ENCODE results near the gene SLX9.

SLX9 gene

DNA sequence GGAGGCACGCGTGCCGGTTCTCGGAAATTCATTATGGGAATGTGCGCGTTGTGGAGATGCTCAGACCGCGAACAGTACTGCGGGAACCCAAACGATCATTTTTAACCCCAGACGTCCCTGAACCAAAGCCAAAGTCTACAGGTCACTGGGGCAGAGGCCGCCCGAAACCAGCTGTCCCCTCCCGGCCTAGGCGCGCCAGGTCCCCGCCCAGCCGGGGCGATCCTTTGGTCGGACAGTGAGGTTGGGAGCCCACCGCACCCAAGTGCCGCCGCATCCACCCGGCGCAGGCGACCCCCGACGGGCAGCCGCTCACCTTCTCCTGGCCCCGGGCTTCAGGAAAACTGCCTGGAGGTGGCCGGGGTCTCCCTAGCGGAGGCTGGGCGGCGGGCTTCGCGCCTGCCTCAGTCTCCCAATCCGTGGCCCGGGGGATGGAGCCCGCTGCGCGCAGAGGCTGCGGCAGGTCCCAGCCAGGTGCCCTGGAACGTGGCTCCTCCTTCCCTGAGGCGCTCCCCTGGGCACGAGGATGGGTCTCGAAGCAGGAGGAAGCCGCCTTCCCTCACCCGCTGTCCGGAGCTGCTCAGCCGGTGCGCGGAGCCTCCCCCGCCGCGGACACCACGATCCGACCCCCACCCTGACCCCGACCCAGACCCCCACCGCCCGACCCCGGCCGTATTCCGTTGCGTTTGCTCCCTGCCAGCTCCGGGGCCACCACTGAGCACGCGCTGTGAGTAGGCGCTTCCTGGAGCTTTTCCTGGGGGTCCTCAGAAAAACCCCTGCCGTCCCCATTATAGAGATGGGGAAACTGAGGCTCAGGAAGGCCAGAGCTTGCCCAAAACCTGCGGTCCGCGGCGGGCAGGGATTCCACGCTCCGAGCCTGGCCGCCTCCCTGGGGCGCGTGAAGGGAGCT is 8.1 kb upstream of the SLX9 start:
- DNase-seq, result no peak

DNA sequence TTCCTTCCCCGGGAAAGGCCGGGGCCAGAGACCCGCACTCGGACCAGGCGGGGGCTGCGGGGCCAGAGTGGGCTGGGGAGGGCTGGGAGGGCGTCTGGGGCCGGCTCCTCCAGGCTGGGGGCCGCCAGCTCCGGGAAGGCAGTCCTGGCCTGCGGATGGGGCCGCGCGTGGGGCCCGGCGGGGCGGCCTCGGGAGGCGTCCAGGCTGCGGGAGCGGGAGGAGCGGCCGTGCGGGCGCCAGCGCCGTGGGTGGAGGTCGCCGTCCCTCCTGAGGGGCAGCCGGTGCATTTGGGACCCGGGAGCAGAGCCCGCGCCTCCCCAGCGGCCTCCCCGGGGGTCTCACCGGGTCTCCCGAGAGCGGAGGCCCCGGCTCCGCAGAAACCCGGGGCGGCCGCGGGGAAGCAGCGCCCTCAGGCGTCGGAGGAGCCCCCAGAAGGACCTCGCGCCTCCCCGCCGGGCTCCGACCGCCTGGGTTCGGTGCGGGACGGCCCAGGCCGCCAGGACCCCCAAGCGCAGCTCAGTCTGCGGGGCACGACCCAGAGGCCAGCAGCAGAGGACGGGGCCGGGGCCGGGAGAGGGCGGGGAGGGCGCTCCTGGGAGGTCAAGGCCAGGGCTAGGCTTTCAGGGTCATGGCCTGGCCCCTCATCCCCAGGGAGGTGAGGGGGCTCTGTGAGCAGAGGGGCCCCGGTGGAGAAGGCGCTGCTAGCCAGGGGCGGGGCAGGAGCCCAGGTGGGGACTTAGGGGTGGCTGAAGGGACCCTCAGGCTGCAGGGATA is 7.2 kb upstream of the SLX9 start:
- DNase-seq, result no peak

DNA sequence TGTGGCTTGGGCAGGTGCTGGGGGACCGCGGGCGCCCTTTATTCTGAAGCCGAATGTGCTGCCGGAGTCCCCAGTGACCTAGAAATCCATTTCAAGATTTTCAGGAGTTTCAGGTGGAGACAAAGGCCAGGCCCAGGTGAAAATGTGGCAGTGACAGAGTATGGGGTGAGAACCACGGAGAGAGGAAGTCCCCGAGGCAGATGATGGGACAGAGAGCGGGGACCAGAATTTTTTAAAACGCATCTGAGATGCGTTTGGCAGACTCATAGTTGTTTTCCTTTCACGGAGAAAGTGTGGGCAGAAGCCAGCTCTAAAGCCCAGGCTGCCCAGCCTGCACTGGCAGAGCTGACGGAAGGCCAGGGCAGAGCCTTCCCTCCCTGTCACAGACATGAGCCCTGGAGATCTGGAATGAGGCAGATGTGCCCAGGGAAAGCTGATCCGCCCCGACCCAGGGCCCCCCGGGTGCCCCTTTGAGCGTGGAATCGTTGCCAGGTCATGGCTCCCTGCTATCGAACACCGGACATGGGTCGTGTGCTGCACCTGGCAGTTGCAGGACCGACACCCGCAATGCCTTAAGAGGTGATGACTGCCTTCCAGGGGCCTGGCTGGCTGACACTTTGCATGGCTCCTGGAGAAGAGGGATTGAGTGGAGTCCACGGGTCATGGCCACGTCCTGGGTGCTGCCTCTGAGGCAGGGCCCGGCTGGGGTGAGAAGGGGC is 6.5 kb upstream of the SLX9 start:
- no peak for DNase-seq

DNA sequence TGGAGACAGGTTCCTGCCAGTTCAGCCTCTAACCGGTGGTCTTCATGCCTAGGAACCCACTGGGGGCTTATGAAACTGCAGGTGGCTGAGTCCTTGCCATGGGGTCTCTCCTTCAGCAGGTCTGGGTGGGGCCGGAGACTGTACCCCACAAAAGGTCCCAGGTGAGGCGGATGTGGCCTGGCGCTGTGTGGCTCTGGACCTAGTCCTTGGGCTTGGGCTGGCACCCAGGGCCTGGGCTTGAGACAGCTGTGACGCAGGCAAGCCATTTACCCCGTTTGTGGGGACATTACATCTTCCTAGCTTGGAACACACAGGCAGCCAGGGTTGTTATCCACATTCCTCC is 5.9 kb upstream of the SLX9 start:
- no peak for DNase-seq

DNA sequence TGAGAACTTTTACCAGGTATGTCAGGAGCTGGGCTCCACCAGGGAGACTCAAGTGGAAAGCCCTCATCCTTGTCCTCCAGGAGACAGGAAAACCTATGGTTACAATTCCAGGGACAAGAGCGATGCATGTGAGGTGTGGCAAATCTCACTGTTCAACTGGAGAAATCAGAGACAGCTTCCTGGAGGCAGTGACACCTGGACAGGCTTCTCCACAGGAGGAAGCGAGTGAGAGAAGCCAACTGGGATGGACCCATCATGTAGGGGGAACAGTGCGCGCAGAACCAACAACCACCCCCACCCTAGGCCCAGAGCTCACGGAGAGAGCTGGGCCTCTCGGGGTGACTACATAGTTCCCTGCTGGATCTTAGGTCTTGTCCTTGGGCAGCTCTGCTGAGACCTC is 5.6 kb upstream of the SLX9 start:
- no peak for DNase-seq

DNA sequence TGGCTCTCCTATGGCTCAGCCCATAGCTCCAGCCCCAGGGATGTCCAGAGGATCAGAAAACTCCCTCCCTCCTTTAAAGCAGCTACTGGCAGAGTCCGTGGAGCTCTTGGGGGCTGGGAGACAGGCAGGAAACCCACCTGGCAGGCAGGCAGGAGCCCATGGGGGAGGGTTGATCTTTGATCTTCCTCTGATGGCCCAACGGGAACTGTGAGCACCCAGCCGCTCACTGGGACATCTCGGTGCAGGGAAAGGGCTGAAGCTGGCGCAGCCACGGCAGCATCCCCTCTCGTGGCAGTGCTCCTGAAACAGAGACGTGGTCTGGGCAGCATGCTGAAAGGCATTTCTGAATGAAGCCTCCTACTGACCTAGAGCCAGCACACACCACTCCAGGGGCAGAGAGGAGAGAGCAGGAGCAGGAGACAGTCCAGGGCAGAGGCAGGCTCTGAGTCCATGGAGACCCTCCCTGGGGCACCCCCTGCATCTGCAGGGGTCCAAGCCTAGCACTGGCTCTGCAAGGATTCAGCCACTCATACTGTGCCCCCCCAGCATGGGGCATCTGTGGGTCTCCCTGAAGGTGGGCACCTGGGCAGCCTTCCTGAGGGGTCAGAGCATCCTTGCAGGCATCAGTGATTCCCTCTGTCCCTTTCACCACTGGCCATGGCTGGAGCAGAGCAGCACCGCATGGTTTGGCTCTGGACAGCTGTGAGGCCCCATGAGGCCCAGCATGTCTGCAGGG is 4.9 kb upstream of the SLX9 start:
- no peak for DNase-seq

DNA sequence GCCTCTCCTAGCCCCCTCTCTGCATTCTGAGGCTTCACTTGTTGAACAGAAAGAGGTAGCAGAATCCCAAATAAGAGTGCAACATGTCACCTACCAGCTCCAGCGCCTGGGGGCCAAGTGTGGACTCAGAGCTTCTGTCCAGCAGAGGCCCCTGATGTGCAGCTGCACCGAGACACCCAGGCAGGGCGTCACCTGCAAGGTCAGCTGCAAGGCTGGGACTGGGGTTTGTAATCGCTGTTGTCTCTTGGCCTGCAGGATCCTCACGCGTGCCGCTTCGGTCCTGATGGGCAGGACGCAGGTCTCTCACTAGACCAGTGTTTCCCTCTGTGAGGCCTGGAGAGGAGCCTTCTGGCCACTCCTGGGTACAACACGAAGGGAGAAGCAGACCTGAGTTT is 4.3 kb upstream of the SLX9 start:
- no peak for DNase-seq

DNA sequence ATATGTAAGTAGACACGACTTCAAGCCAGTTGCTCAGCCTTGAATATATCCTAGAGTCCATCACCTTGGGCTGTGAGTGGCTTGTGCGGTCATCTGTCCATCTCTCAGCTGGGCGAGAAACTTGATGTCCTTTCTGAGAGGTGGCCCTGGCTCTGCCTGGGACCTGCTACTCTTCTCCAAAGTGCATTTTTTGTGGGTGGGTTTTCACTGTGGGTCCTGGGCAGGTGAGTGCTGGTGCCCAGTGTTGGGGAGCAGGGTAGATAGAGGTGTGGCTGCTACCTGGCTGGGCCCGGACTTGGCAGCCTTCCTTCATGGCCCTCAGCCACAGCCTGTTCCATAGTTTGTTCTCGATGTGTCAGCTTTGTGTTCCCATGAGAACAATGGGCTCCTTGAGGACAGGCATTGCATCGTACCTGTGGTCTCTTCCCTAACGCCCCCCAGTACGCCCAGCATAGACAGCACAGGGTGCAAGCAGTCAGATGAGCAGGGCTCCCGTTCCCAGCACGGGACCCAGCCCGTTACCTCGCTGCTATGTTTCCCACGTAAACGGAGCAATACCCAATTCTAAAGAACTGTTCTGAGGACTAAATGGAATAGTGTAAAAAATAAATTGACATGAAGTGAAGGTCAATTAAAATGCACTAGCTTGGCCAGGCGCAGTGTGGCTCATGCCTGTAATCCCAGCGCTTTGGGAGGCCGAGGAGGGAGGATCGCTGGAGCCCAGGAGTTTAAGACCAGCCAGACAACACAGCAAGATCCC is 877 bp upstream of the SLX9 start:
- no peak for DNase-seq

DNA sequence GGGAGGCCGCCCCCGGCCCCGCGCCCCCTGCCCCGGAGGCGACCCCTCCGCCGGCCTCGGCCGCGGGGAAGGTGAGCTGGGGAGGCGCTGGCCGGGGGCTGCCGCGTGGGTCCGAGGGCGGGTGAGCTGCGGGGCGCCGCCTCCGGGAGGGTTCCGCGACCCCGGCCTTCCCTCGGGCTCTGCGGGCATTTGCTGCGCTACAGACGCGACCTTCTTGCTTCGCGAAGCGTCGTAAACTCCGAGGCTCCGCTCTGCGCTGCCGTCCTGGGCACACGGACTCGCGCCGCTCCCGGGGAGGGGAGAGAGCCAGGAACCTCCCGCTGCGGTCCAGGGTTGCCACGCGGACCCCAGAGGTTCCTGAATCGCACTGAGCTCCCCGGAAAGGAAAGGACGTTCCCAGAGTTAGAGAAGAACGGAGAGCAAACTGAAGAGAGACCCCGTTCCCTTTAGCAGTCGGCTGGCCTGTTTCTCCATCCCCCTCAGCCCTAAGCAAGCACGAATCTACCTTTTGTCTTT is 345 bp downstream of the SLX9 start:
- no peak for DNase-seq

DNA sequence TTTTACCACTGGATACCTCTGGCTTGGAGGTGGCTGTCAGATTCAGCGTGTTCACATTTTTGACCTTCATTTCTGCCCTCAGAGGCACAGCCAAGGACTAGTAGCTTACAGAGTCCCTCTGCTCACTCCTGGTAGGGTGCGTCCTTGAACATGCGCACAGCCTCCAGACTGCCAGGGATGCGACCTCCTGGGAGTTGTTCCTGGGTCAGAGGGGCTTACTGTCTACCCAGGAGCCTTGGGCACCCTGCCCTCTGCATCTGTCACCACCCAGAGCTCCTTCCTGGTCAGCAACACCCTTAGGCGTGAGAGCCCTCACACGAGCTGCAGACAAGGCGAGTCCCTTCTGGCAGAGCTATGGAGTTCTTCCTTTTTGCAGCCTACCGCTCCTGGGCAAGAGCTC is 1.7 kb downstream of the SLX9 start:
- no peak for DNase-seq

DNA sequence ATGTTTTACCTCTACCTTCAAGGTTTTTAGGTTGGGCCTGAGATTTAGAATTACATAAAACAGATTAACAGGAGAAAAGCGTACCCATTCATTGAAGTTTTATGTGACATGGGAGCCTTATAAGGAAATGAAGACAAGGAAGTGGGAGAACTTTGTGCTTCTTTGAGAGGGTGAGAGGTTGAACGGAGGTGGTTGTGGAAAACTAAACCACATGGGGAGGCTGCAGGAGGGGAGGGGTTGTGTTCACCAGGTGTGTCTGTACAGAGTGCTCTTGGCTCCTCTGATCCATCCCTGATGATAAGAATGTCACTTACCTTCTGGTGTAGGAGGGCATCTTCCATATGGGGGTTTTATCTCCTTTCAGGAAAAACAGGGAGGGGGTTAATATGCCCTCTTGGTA is 2.7 kb downstream of the SLX9 start:
- no peak for DNase-seq

DNA sequence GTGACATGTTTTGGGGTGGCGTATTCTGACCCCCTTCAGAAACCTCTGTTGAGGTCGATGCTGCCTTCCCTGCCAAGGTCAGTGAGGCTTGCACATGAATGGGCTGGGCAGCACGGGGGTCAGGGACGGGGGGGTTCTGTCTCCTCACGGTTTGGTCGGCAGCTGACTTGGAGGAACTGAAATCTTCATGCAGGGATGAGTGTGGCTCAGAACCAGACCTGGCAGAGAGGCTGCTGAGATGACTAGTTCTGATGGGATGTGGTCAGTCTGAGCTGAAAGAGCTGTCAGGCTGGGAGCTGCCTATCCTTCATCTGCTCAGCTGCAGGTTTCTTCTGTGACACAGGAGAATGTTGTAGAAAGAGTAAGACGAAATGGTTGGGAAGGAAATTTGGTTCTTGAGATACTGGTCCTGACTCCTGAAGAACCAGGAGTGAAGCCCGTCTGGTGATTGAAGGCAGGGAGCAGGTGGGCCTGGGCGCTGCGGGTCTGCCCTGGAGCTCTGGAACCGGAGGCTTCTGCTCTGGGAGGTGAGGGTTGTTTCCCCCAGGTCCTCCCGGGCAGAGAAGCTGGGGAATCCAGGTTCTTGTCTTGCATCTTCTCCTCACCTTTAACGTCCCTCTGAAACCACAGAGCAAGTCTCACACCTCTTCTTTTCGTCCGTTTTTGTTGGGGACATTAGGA is 3.3 kb downstream of the SLX9 start:
- no peak for DNase-seq

DNA sequence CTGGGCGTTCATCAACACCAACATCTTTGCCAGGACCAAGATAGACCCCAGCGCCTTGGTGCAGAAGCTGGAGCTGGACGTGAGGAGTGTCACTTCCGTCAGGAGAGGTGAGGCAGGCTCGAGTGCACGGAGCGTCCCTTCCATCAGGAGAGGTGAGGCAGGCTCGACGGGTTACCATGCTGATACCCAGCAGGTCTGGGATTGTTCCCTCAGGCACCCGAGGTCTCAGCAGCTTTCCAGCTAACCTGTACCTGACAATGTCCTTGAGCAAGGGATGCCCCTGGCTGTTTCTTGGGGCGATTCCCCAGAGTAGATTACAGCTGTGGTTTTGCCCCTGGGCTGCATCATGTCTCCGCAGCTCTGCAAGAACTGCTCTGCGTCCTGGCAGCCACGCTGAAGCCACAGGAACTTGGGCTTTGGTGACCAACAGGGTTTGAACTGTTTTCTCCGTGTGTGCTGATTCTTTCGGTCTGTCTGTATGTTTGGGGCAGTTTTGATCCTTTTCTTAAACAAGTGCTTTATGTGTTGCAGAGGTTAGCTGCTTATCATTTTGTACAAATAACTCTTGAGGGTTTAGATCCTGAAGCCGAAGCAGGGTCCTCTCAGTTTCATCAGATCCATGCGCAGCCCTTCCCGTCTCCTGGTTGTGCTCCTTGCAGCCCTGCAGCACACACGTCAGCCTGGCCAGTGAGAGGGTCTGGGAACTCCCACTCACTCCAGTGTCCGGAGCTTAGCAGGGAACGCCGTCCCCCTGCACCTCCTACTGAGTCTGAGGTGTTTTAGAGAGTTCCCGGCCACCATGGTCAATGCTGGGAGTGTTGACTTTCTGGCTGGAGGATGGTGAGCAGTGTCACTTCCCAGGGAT is 4.1 kb downstream of the SLX9 start:
- no peak for DNase-seq

DNA sequence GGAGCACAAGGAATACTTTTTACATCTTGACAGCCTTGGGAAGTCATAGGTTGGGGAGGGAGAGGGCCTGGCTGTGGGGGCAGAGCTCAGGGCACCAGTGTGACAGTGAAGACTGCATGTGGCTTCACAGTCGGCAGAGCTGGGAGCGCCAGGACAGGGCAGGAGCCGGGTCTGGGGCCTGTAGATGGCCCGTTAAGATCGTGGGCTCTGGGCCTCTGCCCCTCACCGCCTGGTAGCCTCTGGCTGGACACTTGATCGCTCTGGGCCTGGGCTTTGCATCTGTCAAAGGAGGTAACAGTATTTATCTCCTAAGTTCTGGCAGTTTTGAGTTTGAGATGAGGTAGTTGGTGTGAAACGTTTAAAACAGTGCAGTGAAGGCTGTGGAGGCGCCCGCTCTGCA is 4.8 kb downstream of the SLX9 start:
- no peak for DNase-seq

DNA sequence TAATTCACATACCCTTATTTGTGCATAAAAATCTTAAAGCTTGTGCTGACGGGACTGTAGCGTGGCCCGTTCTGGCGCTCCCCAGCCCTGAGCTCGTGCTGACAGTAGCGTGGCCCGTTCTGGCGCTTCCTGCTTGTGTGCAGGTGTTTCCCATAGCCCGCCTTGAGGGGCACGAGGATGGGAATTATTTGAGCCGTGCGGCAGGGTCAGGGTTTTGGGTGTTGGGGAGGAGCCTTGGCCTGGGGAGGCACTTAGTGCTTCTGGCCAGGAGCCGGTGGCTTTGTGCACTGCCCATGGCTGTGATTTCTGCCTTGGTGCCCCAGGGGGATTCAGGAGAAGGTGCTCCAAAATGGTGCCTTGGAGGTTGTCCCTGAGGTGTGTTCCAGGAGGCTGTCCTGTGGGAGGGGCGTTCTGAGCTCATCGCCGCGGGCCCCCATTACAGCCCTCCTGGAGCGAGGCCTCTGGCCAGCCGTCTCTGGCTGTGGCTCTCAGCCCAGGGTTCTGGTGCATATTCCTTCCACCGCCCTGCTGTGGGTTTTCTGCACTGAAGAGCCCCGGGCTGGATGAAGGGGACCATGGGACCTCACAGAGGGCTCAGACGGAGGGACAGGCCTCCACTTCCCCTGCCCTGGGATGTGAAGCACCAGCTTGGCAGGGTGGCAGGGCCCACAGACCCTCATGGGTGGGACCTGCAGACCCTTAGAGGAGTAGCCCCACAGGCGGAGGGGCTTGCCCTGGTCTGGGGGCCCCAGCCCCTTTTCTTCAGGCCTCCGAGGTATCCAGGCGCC is 6.6 kb downstream of the SLX9 start:
- DNase-seq, result no peak

DNA sequence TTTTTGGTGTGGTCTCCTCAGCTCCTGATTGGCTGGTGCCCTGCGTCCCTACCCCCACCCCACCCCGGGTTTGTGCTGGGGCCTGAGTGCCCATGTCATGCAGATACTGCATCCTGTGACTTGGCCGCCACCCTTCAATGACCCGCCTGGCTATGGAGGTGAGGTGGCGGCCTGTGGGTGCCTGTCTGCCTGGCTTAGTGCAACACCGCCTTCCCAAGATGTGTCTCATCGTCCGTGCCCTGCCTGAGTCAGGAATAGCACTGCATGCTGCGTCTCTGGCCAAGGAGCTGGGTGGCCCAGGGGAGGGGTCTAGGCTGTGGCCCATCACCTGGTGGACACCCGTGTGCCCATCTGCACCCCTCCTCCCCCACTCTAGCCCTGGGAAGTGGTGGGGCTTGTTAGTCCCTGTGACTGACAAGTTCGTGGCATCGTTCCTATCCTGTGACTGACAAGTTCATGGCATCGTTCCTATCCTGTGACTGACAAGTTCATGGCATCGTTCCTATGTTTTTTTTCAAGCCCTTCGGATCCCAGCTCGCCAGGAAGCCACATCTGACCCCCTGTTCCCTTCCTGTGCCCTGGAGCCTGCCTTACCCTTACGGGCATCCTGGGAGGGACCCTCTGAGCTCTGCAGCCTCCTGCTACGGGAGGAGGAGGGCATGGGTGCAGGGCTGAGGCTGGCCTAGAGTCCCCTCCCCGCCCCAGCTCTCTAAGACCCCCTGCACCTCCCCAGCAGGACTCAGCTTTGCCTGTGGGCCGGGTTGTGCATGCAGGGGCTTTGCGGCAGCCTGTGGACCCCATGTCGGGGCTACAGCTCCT is 7.5 kb downstream of the SLX9 start:
- no peak for DNase-seq

DNA sequence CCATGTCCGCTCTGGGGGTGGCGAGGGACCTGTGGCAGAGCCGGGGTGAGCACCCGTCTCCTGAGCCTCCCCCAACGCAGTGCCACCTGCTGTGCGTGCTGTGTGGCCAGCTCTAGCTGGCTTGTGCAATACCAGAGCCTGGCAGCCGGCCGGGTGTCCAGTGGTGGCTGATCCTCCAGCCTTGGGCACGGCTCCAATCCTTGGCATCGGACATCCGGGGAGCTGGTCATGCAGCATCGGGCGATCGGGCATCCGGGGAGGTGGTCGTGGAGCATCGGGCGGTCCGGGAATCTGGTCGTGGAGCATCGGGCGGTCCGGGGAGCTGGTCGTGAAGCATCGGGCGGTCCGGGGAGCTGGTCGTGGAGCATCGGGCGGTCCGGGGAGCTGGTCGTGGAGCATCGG is 8.1 kb downstream of the SLX9 start:
- no peak for DNase-seq

DNA sequence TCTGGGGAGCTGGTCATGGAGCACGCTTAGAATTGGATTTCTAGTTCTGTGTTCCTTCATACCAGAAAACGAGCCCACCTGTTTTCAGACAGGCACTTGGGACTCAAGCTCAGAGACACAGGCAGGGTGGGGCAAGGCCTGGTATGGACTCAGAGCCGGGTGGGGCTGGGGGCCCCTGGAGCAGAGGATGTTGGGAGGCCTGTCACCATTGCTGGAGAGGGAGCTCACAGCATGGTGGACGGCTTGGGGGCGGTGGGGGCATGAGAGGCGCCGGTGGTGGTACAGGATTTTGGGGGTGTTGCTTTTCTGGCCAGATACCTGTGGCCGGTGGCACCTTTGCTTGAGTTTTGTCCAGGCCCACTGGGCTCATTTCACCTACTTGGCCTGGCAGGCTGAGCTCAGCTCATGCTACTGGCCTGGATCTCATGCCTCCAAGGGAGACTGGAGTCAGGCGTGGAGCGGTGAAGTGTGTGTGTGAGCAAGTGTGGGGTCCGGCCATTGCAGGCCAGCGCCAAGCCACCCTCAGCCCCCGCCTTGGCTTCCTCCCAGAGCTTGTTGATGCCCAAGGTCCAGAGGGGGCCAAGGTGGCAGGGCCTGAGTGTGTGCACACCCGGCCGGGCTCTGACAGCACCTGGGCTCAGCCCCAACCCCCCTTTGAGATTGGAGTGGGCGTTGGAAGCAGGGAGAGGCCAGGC is 8.7 kb downstream of the SLX9 start:
- no peak for DNase-seq
